IMR-90 (cell line): ENCODE measurements around the gene AGAP1. TPM values are rescaled to one million over a fixed set of nuclear protein-coding genes. Genes with fewer than 3 reads are reported as not detected.

Experiments
- ATAC-seq: fragments of 200-7000 bp; cut with Tn5 transposase; 2 replicates; pipeline ENCODE4 v1.9.1; 2020; ENCODE audit warnings: low read depth, mild to moderate bottlenecking, moderate library complexity
- BruUV-seq: library from RNA; stranded (reverse); fragments of 400-500 nt; replicated peaks from 2 replicates; lab custom pipeline; 2021; lab: Mats Ljungman, UMichigan
- CTCF ChIA-PET: fragments of 300-600 bp; formaldehyde crosslinking; extraction: SDS; loops from one replicate; lab custom pipeline; 2021; ENCODE audit warnings: antibody characterized with exemption; lab: Yijun Ruan, JAX
- POLR2A ChIA-PET: fragments of 300-600 bp; sonication (Branson Sonifier 250); formaldehyde crosslinking; loops from one replicate; lab custom pipeline; 2022; ENCODE audit warnings: antibody characterized with exemption; ENCODE audit not compliant: unreplicated experiment; lab: Charles Lee
- DNase-seq: peaks from one replicate; pipeline ENCODE4 v3.0.0; 2013
- H2AFZ ChIP-seq: replicated peaks from 2 replicates; pipeline ENCODE3; 2013; ENCODE audit warnings: low read length, mild to moderate bottlenecking; ENCODE audit not compliant: poor library complexity
- H2AK5ac ChIP-seq: 2 replicates; pipeline ENCODE4 v1.6.1; 2013; ENCODE audit warnings: low read depth, low read length, inconsistent platforms
- H2AK9ac ChIP-seq: replicated peaks from 2 replicates; pipeline ENCODE3; 2013; ENCODE audit warnings: mild to moderate bottlenecking, low read depth, low read length, moderate library complexity; ENCODE audit not compliant: poor library complexity
- H2BK120ac ChIP-seq: 2 replicates; pipeline ENCODE4 v1.6.1; 2013; ENCODE audit warnings: low read depth, low read length, inconsistent platforms
- H2BK15ac ChIP-seq: 3 replicates; pipeline ENCODE4 v1.6.1; 2013; ENCODE audit warnings: low read depth, low read length, inconsistent platforms
- H2BK20ac ChIP-seq: 2 replicates; pipeline ENCODE4 v1.6.1; 2013; ENCODE audit warnings: low read depth, mild to moderate bottlenecking, inconsistent platforms, low read length, moderate library complexity
- H2BK5ac ChIP-seq: 2 replicates; pipeline ENCODE4 v1.6.1; 2013; ENCODE audit warnings: mild to moderate bottlenecking, low read depth, low read length, inconsistent platforms; ENCODE audit not compliant: poor library complexity, severe bottlenecking
- H3K14ac ChIP-seq: replicated peaks from 2 replicates; pipeline ENCODE4 v1.6.1; 2013; ENCODE audit warnings: low read depth, low read length, inconsistent platforms
- H3K18ac ChIP-seq: 2 replicates; pipeline ENCODE4 v1.6.1; 2013; ENCODE audit warnings: low read depth, low read length, control low read depth
- H3K23ac ChIP-seq: 2 replicates; pipeline ENCODE4 v1.6.1; 2013; ENCODE audit warnings: low read depth, low read length, inconsistent platforms
- H3K27ac ChIP-seq: 2 replicates; pipeline ENCODE4 v1.5.1; 2013; ENCODE audit warnings: mild to moderate bottlenecking, control low read depth, low read length; ENCODE audit not compliant: insufficient read depth
- H3K27me3 ChIP-seq: 2 replicates; pipeline ENCODE4 v1.6.1; 2013; ENCODE audit warnings: low read length; ENCODE audit not compliant: control insufficient read depth, insufficient read depth
- H3K36me3 ChIP-seq: 2 replicates; pipeline ENCODE4 v1.6.1; 2013; ENCODE audit warnings: low read length, mixed read lengths; ENCODE audit not compliant: control insufficient read depth, insufficient read depth
- H3K4ac ChIP-seq: 2 replicates; pipeline ENCODE4 v1.6.1; 2013; ENCODE audit warnings: low read depth, low read length, inconsistent platforms
- H3K4me1 ChIP-seq: 2 replicates; pipeline ENCODE4 v1.6.1; 2013; ENCODE audit warnings: low read length, mixed read lengths; ENCODE audit not compliant: control insufficient read depth, insufficient read depth
- H3K4me2 ChIP-seq: 2 replicates; pipeline ENCODE4 v1.6.1; 2013; ENCODE audit warnings: low read depth, mild to moderate bottlenecking, control low read depth, low read length, moderate library complexity
- H3K4me3 ChIP-seq: 2 replicates; pipeline ENCODE4 v1.5.1; 2013; ENCODE audit warnings: low read depth, mild to moderate bottlenecking, control low read depth, low read length, moderate library complexity; ENCODE audit not compliant: insufficient read depth
- H3K56ac ChIP-seq: 2 replicates; pipeline ENCODE4 v1.6.1; 2013; ENCODE audit warnings: low read length, inconsistent platforms; ENCODE audit not compliant: insufficient read depth; ENCODE audit errors: extremely low read depth
- H3K79me1 ChIP-seq, 2 experiments: 2 replicates each; pipeline ENCODE4 v1.6.1; 2013; ENCODE audit warnings: low read length in 2 of 2, inconsistent platforms in 1 of 2, low read depth in 1 of 2
- H3K9ac ChIP-seq: 2 replicates; pipeline ENCODE4 v1.6.1; 2013; ENCODE audit warnings: low read depth, low read length, control low read depth
- H3K9me1 ChIP-seq: 2 replicates; pipeline ENCODE4 v1.6.1; 2013; ENCODE audit warnings: low read length, inconsistent platforms; ENCODE audit not compliant: insufficient read depth
- H3K9me3 ChIP-seq: 2 replicates; pipeline ENCODE4 v1.6.1; 2013; ENCODE audit warnings: low read length; ENCODE audit not compliant: control insufficient read depth, insufficient read depth
- H4K20me1 ChIP-seq: 2 replicates; pipeline ENCODE4 v1.6.1; 2013; ENCODE audit warnings: low read length, inconsistent platforms; ENCODE audit not compliant: insufficient read depth
- H4K5ac ChIP-seq: 2 replicates; pipeline ENCODE4 v1.6.1; 2013; ENCODE audit warnings: mild to moderate bottlenecking, low read depth, low read length, control low read depth
- H4K8ac ChIP-seq, 2 experiments: 2 replicates each; pipeline ENCODE4 v1.6.1; 2013; ENCODE audit warnings: low read depth in 2 of 2, low read length in 2 of 2, control low read depth in 1 of 2, inconsistent platforms in 1 of 2
- H4K91ac ChIP-seq: 2 replicates; pipeline ENCODE4 v1.6.1; 2013; ENCODE audit warnings: low read depth, low read length, inconsistent platforms; ENCODE audit not compliant: insufficient read depth
- BHLHE40 ChIP-seq: fragments of 150-350 bp; IDR thresholded peaks from 2 replicates; pipeline ENCODE4 v1.6.1; 2016; ENCODE audit warnings: mild to moderate bottlenecking, low read depth, low read length
- CEBPB ChIP-seq: IDR thresholded peaks from 2 replicates; pipeline ENCODE4 v1.6.1; 2012; ENCODE audit warnings: low read depth, low read length, improper control_type of control experiment
- CHD1 ChIP-seq: IDR thresholded peaks from 2 replicates; pipeline ENCODE4 v1.6.1; 2012; ENCODE audit warnings: low read depth, low read length, improper control_type of control experiment
- CTCF ChIP-seq: conservative IDR thresholded peaks from 2 replicates; pipeline ENCODE4 v1.5.1; 2012; ENCODE audit warnings: mild to moderate bottlenecking, low read depth, low read length, improper control_type of control experiment
- ELK1 ChIP-seq: fragments of 150-350 bp; IDR thresholded peaks from 2 replicates; pipeline ENCODE4 v1.6.1; 2016; ENCODE audit warnings: low read depth, mild to moderate bottlenecking, low read length, moderate library complexity, borderline replicate concordance
- FOS ChIP-seq: fragments of 150-350 bp; IDR thresholded peaks from 2 replicates; pipeline ENCODE4 v1.6.1; 2016; ENCODE audit warnings: low read depth, low read length
- MAFK ChIP-seq: IDR thresholded peaks from 2 replicates; pipeline ENCODE4 v1.6.1; 2012; ENCODE audit warnings: low read depth, low read length, improper control_type of control experiment
- MAZ ChIP-seq: IDR thresholded peaks from 2 replicates; pipeline ENCODE4 v1.6.1; 2012; ENCODE audit warnings: low read depth, mild to moderate bottlenecking, low read length, improper control_type of control experiment, moderate library complexity, borderline replicate concordance
- MXI1 ChIP-seq: IDR thresholded peaks from 2 replicates; pipeline ENCODE4 v1.6.1; 2012; ENCODE audit warnings: low read depth, mild to moderate bottlenecking, low read length, moderate library complexity, borderline replicate concordance
- NFE2L2 ChIP-seq: fragments of 150-350 bp; IDR thresholded peaks from 2 replicates; pipeline ENCODE4 v1.6.1; 2016; ENCODE audit warnings: low read depth, mild to moderate bottlenecking, low read length
- POLR2A ChIP-seq: IDR thresholded peaks from 2 replicates; pipeline ENCODE4 v1.6.1; 2012; ENCODE audit warnings: mild to moderate bottlenecking, low read depth, low read length
- RAD21 ChIP-seq: IDR thresholded peaks from 2 replicates; pipeline ENCODE4 v1.6.1; 2012; ENCODE audit warnings: low read length, improper control_type of control experiment
- RCOR1 ChIP-seq: IDR thresholded peaks from 2 replicates; pipeline ENCODE4 v1.6.1; 2012; ENCODE audit warnings: mild to moderate bottlenecking, low read length, improper control_type of control experiment; ENCODE audit not compliant: insufficient replicate concordance
- RFX5 ChIP-seq: IDR thresholded peaks from 2 replicates; pipeline ENCODE4 v1.8.0; 2012; ENCODE audit warnings: low read depth, mild to moderate bottlenecking, low read length, moderate library complexity
- SMC3 ChIP-seq: fragments of 150-350 bp; IDR thresholded peaks from 2 replicates; pipeline ENCODE4 v1.6.1; 2016; ENCODE audit warnings: low read depth, mild to moderate bottlenecking, antibody characterized with exemption, low read length, moderate library complexity
- USF2 ChIP-seq: fragments of 150-350 bp; IDR thresholded peaks from 2 replicates; pipeline ENCODE4 v1.6.1; 2017; ENCODE audit warnings: mild to moderate bottlenecking, antibody characterized with exemption, low read length, low read depth
- WGBS, 2 experiments: methylation state at CpG; one replicate each; pipeline versions ENCODE4 v1.1.5 to v1.1.7; 2013; ENCODE audit warnings: missing lambda C conversion rate in 2 of 2; ENCODE audit not compliant: insufficient read length in 1 of 2; ENCODE audit errors: extremely low coverage in 2 of 2; 5-methylcytosine and 5-hydroxymethylcytosine counted together
- dilution Hi-C: fragments of 300-500 bp; cut with HindIII; formaldehyde crosslinking; loops from one replicate; pipeline ENCODE4 v1.14.3; 2018; ENCODE audit warnings: low sequenced_read_pairs; ENCODE audit not compliant: unreplicated experiment
- in situ Hi-C: fragments of 300-500 bp; cut with MboI; formaldehyde crosslinking; loops from 3 replicates; pipeline ENCODE4 v1.14.3; 2019; ENCODE audit warnings: low sequenced_read_pairs, inconsistent platforms, mixed read lengths
- intact Hi-C: fragments of 100-400 bp; cut with micrococcal nuclease; formaldehyde crosslinking; loops from 2 replicates; pipeline ENCODE4 v1.10.0; 2022
- polyA plus RNA-seq, 3 experiments: library from polyadenylated mRNA; depleted of rRNA; stranded (reverse); fragments of >200 nt; gene quantifications; 2 replicates each; pipeline ENCODE4 v1.2.3, GENCODE V29; 2012; ENCODE audit warnings: low replicate concordance in 1 of 3
- total RNA-seq: library from RNA; depleted of rRNA; stranded (reverse); fragments of >200 nt; gene quantifications from 2 replicates; pipeline ENCODE4 v1.2.3, GENCODE V29; 2012

Gene AGAP1
- total and polyA plus RNA-seq, 2 of the 4 experiments (the other 2 are of a cell fraction), result 15.1 to 16.4 TPM

- Histone ChIP-seq H3K36me3 (peaks cover 3% of the 10 kb centered on the region), H2BK15ac (no peak overlapping the region), H3K4me1 (no peaks in the 10 kb centered on the region), H2AK9ac (no peak overlapping the region), H3K27me3 (no peaks in the 10 kb centered on the region), H3K56ac (no peak overlapping the region), H2BK5ac (no peak overlapping the region), H4K91ac (no peak overlapping the region), H2BK20ac (no peak overlapping the region), H3K27ac (no peak overlapping the region), H2AFZ (no peak overlapping the region), H3K79me1 (no peaks in the 10 kb centered on the region), H2BK120ac (no peak overlapping the region), H3K4me3 (no peak overlapping the region), H4K8ac (no peak overlapping the region), H3K23ac (no peak overlapping the region), H3K14ac (no peak overlapping the region), H3K18ac (no peak overlapping the region), H4K5ac (no peak overlapping the region), H3K4me2 (no peak overlapping the region), H4K20me1 (no peaks in the 10 kb centered on the region), H3K9me1 (no peaks in the 10 kb centered on the region), H3K9me3 (no peaks in the 10 kb centered on the region; the same call in 1 of the 2 replicates), H2AK5ac (no peak overlapping the region), H3K9ac (no peak overlapping the region), H3K4ac (no peak overlapping the region)
- TF ChIP-seq MXI1, result no peak
- no peak for TF ChIP-seq MAFK
- no peak for TF ChIP-seq SMC3
- TF ChIP-seq ELK1, result no peak
- no peak for TF ChIP-seq BHLHE40
- no peak for TF ChIP-seq POLR2A
- no peak for TF ChIP-seq CEBPB
- no peak for TF ChIP-seq MAZ
- TF ChIP-seq NFE2L2, result no peak
- TF ChIP-seq RAD21, result no peak
- TF ChIP-seq CHD1, result no peak
- no peak for TF ChIP-seq RFX5
- TF ChIP-seq FOS, result no peak
- TF ChIP-seq USF2, result no peak
- TF ChIP-seq CTCF, result no peak
- no peak for TF ChIP-seq RCOR1
- in situ Hi-C loops, result no loop called here
- 70% methylated on average over 13 of the region's 19 CpGs; no CpG with 5 or more reads in 1 of the 2 experiments for WGBS, 2 experiments
- intact Hi-C loops, result no loop called here
- CTCF ChIA-PET, result no interaction called here
- DNase-seq, result no peak
- POLR2A ChIA-PET, result no interaction called here
- no TSS peak for BruUV-seq
- no peak for ATAC-seq
- dilution Hi-C loops, result no loop called here
Measured at GRCh38 chr2:235917506-235917905, 423.7 kb downstream of the AGAP1 start.
